ENCODE results near the gene NLRP2B. TPM values are rescaled to one million over a fixed set of nuclear protein-coding genes. Genes with fewer than 3 reads are reported as not detected.
A peak's percentile ranks its signal among the peaks of the same experiment; 100 is the strongest.

NLRP2B gene
- total RNA-seq, 1 experiment from 2014 or later = not detected

DNA sequence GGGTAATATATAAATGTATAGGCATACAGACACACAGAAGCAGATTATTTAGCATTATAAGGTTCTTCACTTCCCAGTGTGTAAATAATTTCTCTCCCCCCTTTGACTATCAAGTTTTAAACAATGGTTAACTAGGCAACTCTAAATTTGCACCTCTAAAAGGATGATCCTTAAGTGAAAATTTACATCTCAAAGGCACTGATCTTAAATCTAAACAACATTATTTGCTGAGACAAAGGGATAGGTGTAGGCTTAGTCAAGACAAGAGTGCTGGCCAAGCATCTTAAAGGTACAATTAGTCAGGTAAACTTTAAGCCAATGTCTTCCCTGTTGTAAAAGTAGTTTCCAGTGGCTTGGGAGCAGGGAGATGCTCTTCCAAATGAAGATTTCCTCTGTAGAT lies 33.0 kb downstream of the NLRP2B start:
- intact Hi-C loops (cut with micrococcal nuclease) = loop anchor here (10.0 kb wide), 1 partner anchor 52 kb away; the partner anchor contains the start of gene ZXDB
- no peak for DNase-seq
- Histone ChIP-seq H3K9me3 (ENCODE audit: low read length) (no peaks in the 10 kb centered on the region), H4K20me1 (ENCODE audit: low read length) (no peaks in the 10 kb centered on the region), H3K9ac (ENCODE audit: low read length) (no peak overlapping the region), H2AFZ (ENCODE audit: low read length) (no peak overlapping the region), H3K4me1 (ENCODE audit: insufficient read depth, low read length) (no peaks in the 10 kb centered on the region), H3K27ac (ENCODE audit: low read length) (no peak overlapping the region), H3K27me3 (ENCODE audit: low read length) (no peaks in the 10 kb centered on the region), H3K4me3 (ENCODE audit: low read length) (no peak overlapping the region), H3K36me3 (ENCODE audit: low read depth, low read length) (no peaks in the 10 kb centered on the region), H3F3A (ENCODE audit: low read length, unreplicated experiment) (no peaks in the 10 kb centered on the region), H3K4me2 (ENCODE audit: low read length) (no peak overlapping the region), H3K9me2 (replicated peaks; ENCODE audit: low read length) (no peaks in the 10 kb centered on the region), H3K79me2 (ENCODE audit: low read length) (no peaks in the 10 kb centered on the region)
- TF ChIP-seq, protein P1, sequence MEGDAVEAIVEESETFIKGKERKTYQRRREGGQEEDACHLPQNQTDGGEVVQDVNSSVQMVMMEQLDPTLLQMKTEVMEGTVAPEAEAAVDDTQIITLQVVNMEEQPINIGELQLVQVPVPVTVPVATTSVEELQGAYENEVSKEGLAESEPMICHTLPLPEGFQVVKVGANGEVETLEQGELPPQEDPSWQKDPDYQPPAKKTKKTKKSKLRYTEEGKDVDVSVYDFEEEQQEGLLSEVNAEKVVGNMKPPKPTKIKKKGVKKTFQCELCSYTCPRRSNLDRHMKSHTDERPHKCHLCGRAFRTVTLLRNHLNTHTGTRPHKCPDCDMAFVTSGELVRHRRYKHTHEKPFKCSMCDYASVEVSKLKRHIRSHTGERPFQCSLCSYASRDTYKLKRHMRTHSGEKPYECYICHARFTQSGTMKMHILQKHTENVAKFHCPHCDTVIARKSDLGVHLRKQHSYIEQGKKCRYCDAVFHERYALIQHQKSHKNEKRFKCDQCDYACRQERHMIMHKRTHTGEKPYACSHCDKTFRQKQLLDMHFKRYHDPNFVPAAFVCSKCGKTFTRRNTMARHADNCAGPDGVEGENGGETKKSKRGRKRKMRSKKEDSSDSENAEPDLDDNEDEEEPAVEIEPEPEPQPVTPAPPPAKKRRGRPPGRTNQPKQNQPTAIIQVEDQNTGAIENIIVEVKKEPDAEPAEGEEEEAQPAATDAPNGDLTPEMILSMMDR (conservative IDR thresholded peaks at IDR 0.05; ENCODE audit: low read depth, low read length) = no peak
- TF ChIP-seq EZH2phosphoT487 (IDR thresholded peaks at IDR 0.05; ENCODE audit: borderline replicate concordance, low read length) (no peak), EZH2 (IDR thresholded peaks at IDR 0.05; ENCODE audit: low read length, unreplicated experiment) (no peak)
- ChIA-PET CTCF (no interaction called here), POLR2A (ENCODE audit: unreplicated experiment) (no interaction called here)
- ATAC-seq = no peak
- BruUV-seq (replicated peaks) = no TSS peak

DNA sequence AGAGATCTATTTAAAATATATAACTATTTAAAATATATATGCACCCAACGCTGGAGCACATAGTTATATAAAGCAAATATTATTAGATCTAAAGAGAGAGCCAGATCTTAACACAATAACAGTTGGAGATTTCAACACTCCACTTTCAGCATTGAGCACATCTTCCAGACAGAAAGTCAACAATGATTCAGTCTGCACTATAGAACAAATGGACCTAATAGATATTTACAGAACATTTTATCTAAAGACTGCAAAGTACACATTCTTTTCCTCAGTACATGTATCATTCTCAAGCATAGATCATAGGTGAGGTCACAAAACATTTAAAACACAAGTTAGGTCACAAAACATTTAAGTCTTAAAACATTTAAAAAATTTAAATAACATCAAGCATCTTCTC lies 36.4 kb downstream of the NLRP2B start:
- H3K9me2 ChIP-seq (replicated peaks; ENCODE audit: low read length) = no peaks in the 10 kb centered on the region
- H3K4me3 ChIP-seq (ENCODE audit: low read length) = no peak overlapping the region
- no peaks in the 10 kb centered on the region for H3K4me1 ChIP-seq (ENCODE audit: insufficient read depth, low read length)
- H3K79me2 ChIP-seq (ENCODE audit: low read length) = no peaks in the 10 kb centered on the region
- TF ChIP-seq EZH2 (IDR thresholded peaks at IDR 0.05; ENCODE audit: low read length, unreplicated experiment) (no peak), EZH2phosphoT487 (IDR thresholded peaks at IDR 0.05; ENCODE audit: borderline replicate concordance, low read length) (no peak)
- TF ChIP-seq, protein P1 (conservative IDR thresholded peaks at IDR 0.05; ENCODE audit: low read depth, low read length) = no peak
- no peak overlapping the region for H2AFZ ChIP-seq (ENCODE audit: low read length)
- H3K4me2 ChIP-seq (ENCODE audit: low read length) = no peak overlapping the region
- no peak overlapping the region for H3K27ac ChIP-seq (ENCODE audit: low read length)
- no TSS peak for BruUV-seq (replicated peaks)
- no peaks in the 10 kb centered on the region for H3K27me3 ChIP-seq (ENCODE audit: low read length)
- no peaks in the 10 kb centered on the region for H4K20me1 ChIP-seq (ENCODE audit: low read length)
- no peaks in the 10 kb centered on the region for H3K36me3 ChIP-seq (ENCODE audit: low read depth, low read length)
- CTCF ChIA-PET = no interaction called here
- DNase-seq (peak; percentile 26), ATAC-seq (0 out of 2 replicates have a peak, but pooled peaks have one; percentile 20)
- no peaks in the 10 kb centered on the region for H3F3A ChIP-seq (ENCODE audit: low read length, unreplicated experiment)
- H3K9ac ChIP-seq (ENCODE audit: low read length) = no peak overlapping the region
- H3K9me3 ChIP-seq (ENCODE audit: low read length) = no peaks in the 10 kb centered on the region
- POLR2A ChIA-PET (ENCODE audit: unreplicated experiment) = no interaction called here
- intact Hi-C loops (cut with micrococcal nuclease) = loop anchor here (10.0 kb wide), 1 partner anchor 49 kb away; the partner anchor contains the start of gene ZXDB

DNA sequence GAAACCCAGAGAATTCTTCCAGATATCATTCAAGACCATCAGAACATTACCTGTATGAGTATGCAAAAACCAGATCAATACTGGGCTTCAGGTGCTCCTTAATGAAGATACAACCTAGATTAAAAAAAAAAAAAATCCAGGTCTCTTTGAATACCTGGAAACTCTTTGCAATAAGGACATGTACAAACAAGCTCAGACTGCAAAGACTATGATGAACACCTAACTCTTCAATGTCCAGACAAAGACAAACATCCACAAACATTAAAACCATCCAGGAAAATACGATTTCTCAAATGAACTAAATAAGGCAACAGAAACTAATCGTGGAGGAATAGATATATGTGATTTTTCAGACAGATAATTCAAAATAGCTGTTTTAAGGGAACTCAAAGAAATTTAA lies 38.7 kb downstream of the NLRP2B start:
- no peak overlapping the region for H3K27ac ChIP-seq (ENCODE audit: low read length)
- no peak overlapping the region for H2AFZ ChIP-seq (ENCODE audit: low read length)
- H3K4me3 ChIP-seq (ENCODE audit: low read length) = no peak overlapping the region
- H3K4me1 ChIP-seq (ENCODE audit: insufficient read depth, low read length) = no peaks in the 10 kb centered on the region
- H3K9me3 ChIP-seq (ENCODE audit: low read length) = no peaks in the 10 kb centered on the region
- H3K4me2 ChIP-seq (ENCODE audit: low read length) = no peak overlapping the region
- H3K27me3 ChIP-seq (ENCODE audit: low read length) = no peaks in the 10 kb centered on the region
- no peak for DNase-seq
- intact Hi-C loops (cut with micrococcal nuclease) = loop anchor here (10.0 kb wide), 1 partner anchor 47 kb away; the partner anchor contains the start of gene ZXDB
- TF ChIP-seq, protein P1 (conservative IDR thresholded peaks at IDR 0.05; ENCODE audit: low read depth, low read length) = no peak
- TF ChIP-seq EZH2phosphoT487 (IDR thresholded peaks at IDR 0.05; ENCODE audit: borderline replicate concordance, low read length) (no peak), EZH2 (IDR thresholded peaks at IDR 0.05; ENCODE audit: low read length, unreplicated experiment) (no peak)
- no peaks in the 10 kb centered on the region for H3F3A ChIP-seq (ENCODE audit: low read length, unreplicated experiment)
- CTCF ChIA-PET = no interaction called here
- H3K79me2 ChIP-seq (ENCODE audit: low read length) = no peaks in the 10 kb centered on the region
- no peaks in the 10 kb centered on the region for H3K9me2 ChIP-seq (replicated peaks; ENCODE audit: low read length)
- no TSS peak for BruUV-seq (replicated peaks)
- ATAC-seq = no peak
- H3K9ac ChIP-seq (ENCODE audit: low read length) = no peak overlapping the region
- no peaks in the 10 kb centered on the region for H3K36me3 ChIP-seq (ENCODE audit: low read depth, low read length)
- H4K20me1 ChIP-seq (ENCODE audit: low read length) = no peaks in the 10 kb centered on the region
- POLR2A ChIA-PET (ENCODE audit: unreplicated experiment) = no interaction called here

All from PC-3 (cell line).